Amniotic epithelial cell (primary cell): ENCODE data around the gene PI4KA.
A peak's percentile ranks its signal among the peaks of the same experiment; 100 is the strongest.
"Not testable (repeated sequence)": the region's sequence is repeated elsewhere in the genome, so short reads cannot be mapped to it uniquely, and the experiment has no call there.

Experiments used
- DNase-seq: peaks from one replicate; pipeline ENCODE4 v3.0.0-alpha.2; 2010; ENCODE audit warnings: low read depth

PI4KA gene

DNA sequence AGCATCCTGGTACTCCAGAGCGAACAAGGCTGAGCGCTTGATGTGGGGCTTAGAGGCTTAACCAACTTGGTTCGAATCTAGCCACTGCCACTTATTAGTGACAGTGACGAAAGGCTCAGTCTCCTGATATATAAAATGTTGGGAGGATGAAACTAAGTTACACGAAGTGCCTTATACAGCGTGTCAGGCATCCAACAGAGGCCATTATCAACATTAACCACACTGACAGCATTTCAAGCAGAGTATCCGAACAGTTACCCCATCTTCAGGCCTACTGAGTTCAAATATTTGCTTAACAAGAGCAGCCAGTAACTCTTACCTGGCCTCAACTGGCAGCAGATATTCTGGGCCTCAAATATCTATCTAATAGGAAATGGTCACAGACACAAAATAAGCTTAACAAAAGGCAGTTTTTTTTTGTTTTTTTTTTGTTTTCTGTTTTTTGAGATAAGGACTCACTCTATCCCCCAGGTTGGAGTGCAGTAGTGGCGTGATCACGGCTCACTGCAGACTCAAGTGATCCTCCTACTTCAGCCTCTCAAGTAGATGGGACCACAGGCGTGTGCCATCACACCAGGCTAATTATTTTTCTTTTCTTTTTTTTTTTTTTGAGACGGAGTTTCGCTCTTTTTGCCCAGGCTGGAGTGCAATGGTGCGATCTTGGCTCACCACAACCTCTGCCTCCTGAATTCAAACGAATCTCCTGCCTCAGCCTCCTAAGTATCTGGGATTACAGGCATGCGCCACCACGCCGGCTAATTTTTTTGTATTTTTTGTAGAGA is 81.8 kb downstream of the PI4KA start:
- DNase-seq, result no peak

DNA sequence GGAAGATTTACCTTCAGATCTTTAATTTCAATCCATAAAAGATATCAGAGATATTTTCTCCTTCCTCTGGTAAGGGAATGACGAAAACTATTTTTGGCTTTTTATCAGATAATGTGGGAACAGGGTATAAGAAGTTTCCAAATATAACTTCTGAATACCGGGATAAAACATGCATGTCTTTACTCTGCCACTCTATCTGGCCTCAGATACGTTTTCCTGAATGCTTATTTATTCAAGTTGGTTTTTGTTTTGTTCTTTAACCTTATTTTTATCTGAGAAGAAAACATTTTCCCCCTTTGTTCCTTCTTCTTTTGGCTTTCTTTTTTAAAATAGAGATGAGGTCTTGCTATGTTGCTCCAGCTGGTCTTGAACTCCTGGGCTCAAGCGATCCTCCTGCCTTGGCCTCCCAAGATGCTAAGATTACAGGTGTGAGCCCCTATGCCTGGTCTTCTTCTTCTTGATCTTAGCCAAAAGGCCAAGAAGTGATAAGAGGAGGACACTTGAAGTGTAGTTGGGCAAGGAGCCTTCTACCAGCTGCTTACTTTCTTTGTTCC is 83.2 kb downstream of the PI4KA start:
- no peak for DNase-seq

GRCh38 chr22:20774882-20775281 is 83.7 kb downstream of the PI4KA start:
- no peak for DNase-seq

GRCh38 chr22:20773793-20774212 is 84.8 kb downstream of the PI4KA start, which contains the start of gene SERPIND1:
TSS of gene SERPIND1 (plus strand) at chr22:20774113. CDS start at chr22:20779313, 5,200 bp downstream.
- no peak for DNase-seq

DNA sequence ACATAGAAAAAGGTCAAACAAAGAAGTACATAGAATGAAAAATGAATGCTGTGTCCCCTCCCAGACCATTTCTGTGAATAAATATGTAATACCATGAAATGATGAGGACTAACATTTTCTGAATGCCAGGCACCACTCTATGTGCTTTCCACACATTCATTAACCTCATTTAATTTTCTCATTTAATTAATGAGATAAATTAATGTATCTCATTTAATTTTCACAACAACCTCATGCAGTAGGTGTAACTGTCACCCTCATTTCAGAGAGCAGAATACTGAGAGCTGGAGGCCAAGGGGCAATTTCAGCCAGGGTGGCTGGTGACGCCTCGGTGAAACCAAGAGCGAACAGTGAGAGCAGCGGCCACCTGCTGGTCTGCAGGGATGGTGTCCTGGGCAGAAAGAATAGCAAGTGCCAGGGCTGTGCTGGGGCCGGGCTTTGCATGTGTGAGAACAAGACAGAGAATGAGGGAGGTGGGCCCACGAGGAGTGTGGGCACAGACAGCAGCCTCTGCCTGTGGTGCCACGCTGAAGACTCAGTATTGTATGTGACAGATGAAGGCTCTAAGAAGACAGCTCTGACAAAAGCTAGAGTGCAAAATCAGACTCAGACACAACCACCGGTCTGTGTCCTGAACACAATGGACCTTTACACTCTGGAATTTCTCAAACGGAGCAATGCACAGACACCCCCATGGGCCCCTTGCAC is 86.5 kb downstream of the PI4KA start:
- no peak for DNase-seq

- DNase-seq, result not testable (repeated sequence)
Observed at GRCh38 chr22:20769496-20769826, 89.2 kb downstream of the PI4KA start.

- no peak for DNase-seq
Observed at GRCh38 chr22:20766530-20766929, 92.1 kb downstream of the PI4KA start.

DNA sequence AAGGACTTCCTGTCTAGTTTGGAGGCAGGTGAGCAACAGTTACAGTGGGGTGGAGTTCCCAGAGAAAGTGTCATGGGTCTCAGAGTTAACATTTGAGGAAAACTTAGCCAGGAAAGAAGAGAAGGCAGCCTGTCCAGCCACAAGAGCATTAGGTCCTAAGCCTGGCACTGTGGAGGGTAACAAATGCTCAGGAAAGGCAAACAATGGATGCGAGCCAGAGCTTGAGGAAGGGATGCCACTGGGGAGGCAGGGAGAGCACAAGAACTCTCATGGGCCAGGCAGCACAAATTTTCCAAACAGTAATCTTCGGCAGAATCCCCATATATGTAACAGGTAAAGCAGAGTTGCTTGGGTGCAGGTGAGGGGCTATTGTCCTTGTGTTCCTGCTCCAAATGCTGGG is 92.7 kb downstream of the PI4KA start:
- no peak for DNase-seq

DNA sequence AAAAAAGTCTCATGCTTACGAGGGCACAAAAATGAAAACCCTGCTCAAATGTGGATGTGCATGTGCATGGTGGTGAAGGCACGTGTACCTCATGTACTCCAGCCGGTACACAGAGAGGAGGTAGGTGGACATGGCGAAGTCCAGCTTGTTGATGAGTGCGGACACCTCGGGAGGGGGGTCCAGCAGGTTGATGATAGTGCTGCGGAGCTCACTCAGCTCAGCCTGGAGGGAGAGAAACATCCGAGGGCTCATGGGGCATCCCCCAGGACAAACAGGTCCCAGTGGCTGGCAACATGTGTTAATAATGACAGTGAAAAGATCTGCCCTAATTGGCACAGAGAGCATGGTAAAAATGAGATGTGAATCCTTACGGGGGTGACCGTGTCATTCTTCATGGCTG is 93.9 kb downstream of the PI4KA start:
- no peak for DNase-seq

DNA sequence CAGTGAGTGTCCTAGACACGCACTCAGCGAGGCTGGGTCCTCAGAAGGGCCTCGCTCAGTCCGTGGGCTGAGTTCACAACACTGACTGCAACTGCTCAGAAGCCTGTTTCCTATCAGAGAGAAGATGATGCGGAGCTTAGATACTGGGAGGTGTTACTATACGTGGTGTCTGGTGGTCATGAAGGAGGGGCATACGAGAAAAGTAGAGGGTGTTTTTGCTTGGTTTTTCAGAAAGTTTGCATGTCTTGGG is 94.2 kb downstream of the PI4KA start:
- no peak for DNase-seq

GRCh38 chr22:20763630-20764470 is 94.8 kb downstream of the PI4KA start:
- no peak for DNase-seq

GRCh38 chr22:20762233-20762796 is 96.3 kb downstream of the PI4KA start:
- DNase-seq, result no peak

DNA sequence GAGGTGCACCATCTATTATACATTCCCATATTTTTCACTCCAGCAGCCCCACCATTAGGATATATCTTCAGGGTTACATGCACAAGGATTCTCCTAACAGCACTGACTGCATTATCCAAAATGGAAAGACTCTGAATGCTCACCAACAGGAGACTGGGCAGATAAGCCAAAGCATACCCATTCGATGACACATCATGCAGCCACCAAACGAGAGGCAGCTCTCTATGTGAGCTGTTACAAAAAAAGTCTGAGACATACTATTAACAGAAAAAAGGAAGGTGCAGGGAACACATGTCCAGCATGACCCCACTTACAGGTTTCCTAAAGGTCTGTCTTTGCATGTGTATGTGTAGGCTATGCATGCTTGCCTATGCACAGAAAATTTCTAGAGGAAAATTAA is 97.1 kb downstream of the PI4KA start:
- peak; percentile 40 for DNase-seq

- DNase-seq, result no peak
Observed at GRCh38 chr22:20760084-20760483, 98.5 kb downstream of the PI4KA start.

- no peak for DNase-seq
Observed at GRCh38 chr22:20758688-20759087, 99.9 kb downstream of the PI4KA start.

DNA sequence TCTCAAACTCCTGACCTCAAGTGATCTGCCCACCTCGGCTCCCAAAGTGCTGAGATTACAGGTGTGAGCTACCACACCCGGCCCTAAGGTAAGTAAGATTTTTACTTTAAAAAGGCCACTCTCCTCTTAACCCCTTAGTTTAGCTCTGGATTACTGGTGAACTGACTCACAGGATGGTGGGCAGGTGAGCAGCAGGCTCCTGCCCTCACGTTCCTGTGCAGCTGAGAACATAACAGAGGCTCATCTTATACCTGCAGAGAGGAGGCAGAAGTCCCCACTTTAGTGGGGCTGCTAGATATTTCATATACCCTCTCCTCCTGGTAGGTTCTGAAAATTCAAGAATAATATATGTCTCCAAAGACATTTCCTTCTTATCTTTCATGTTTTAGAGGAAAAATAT is 101.8 kb downstream of the PI4KA start:
- DNase-seq, result no peak

GRCh38 chr22:20752873-20753272 is 105.7 kb downstream of the PI4KA start:
- DNase-seq, result no peak

DNA sequence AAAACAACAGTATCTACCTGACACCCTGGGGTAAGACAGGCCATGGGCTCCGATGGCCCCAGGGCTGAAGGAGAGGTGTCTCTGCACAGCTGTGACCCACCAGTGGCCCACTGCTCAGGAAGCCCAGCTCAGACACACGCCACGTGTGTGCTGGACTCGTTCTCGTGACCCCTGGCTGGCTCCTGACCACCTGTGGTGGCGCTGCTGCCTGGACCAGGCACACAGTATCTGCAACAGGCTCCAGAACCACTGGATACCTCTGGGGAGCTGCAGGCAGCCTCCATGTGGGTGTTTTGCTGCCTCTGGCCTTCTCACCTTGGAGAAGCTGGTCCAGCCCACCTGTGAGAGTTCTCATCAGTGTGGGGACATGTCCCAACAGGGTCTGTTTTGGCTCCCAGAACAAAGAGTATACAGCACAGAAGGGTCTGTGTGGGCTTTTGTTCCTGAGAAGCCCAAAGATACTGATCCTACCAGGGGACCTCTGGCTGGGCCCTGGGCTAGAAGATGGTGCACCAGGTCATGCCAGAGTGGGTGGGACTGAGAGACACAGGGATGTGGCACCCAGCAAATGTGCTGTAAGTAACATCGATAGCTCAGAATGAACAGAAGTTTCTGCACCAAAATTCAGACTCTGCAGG is 106.4 kb downstream of the PI4KA start:
- no peak for DNase-seq

DNA sequence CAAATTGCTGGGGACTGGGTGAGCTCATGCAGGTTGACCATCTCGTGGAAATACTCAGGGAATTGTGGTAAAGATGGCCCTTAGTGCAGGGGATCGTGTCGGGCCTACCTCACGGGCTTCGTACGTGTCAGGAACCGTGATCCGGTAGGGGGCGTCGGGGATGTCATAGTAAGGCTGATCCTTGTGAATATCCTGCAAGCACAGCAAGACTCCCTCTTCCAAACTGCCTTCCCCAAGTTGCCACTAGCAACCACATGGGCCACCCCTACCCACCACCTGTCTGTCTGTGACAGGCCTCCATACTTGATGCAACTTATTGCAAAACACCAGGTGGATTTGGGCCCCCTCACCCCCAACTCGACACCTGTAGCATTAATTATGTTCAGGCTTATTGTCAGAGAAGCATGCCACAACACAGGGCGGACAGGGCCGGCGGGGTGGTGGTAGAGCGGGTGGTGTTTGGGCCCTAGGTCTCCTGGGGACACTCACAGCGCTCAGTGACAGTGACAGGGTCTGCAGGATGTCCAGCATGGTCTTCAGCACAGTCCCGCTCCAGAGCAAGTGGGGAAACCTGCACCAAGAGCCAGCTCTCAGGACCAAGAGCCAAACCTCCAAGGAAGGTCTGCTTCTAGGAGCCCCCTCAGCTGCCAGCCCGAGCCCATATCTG is 107.3 kb downstream of the PI4KA start:
- peak; percentile 10 for DNase-seq

- peak; percentile 85 for DNase-seq
Observed at GRCh38 chr22:20750461-20751184, 108.0 kb downstream of the PI4KA start.

- no peak for DNase-seq
Observed at GRCh38 chr22:20749453-20749852, 109.2 kb downstream of the PI4KA start.
